HG03469 (cell line): ENCODE results near the gene ARHGEF40.
A peak's percentile ranks its signal among the peaks of the same experiment; 100 is the strongest.

Experiments used
- ATAC-seq: cut with Tn5 transposase; IDR thresholded peaks from one replicate; pipeline ENCODE4 v1.9.1; 2021; ENCODE audit warnings: mild to moderate bottlenecking, moderate library complexity, moderate number of reproducible peaks; ENCODE audit not compliant: unreplicated experiment

ARHGEF40 gene

GRCh38 chr14:21058903-21059302 lies 11.2 kb upstream of the ARHGEF40 start:
- no peak for ATAC-seq

GRCh38 chr14:21059842-21060613 lies 10.1 kb upstream of the ARHGEF40 start:
- ATAC-seq, result no peak

- ATAC-seq, result no peak
Measured at GRCh38 chr14:21060614-21061346, 9.3 kb upstream of the ARHGEF40 start.

GRCh38 chr14:21061347-21061668 lies 8.8 kb upstream of the ARHGEF40 start:
- no peak for ATAC-seq

- ATAC-seq, result no peak
Measured at GRCh38 chr14:21063479-21063878, 6.6 kb upstream of the ARHGEF40 start.

- ATAC-seq, result no peak
Measured at GRCh38 chr14:21066882-21067502, 3.1 kb upstream of the ARHGEF40 start.

- ATAC-seq, result no peak
Measured at GRCh38 chr14:21068521-21069387, 1.4 kb upstream of the ARHGEF40 start.

- no peak for ATAC-seq
Measured at GRCh38 chr14:21069388-21070082, 569 bp upstream of the ARHGEF40 start.

GRCh38 chr14:21070610-21071224 lies 613 bp downstream of the ARHGEF40 start:
- ATAC-seq, result no peak

- ATAC-seq, result peak; percentile 62
Measured at GRCh38 chr14:21071225-21072030, 1.3 kb downstream of the ARHGEF40 start.

- no peak for ATAC-seq
Measured at GRCh38 chr14:21072031-21072473, 1.9 kb downstream of the ARHGEF40 start.

GRCh38 chr14:21072781-21073339 lies 2.8 kb downstream of the ARHGEF40 start:
- ATAC-seq, result no peak

GRCh38 chr14:21073921-21074320 lies 3.8 kb downstream of the ARHGEF40 start:
- ATAC-seq, result no peak

- no peak for ATAC-seq
Measured at GRCh38 chr14:21074398-21075272, 4.5 kb downstream of the ARHGEF40 start.

GRCh38 chr14:21075719-21076437 lies 5.8 kb downstream of the ARHGEF40 start:
- ATAC-seq, result no peak

GRCh38 chr14:21077672-21078071 lies 7.6 kb downstream of the ARHGEF40 start:
- ATAC-seq, result no peak

GRCh38 chr14:21078287-21078686 lies 8.2 kb downstream of the ARHGEF40 start:
- no peak for ATAC-seq
